ENCODE data around the gene CMTM6. TPM values are rescaled to one million over a fixed set of nuclear protein-coding genes. Genes with fewer than 3 reads are reported as not detected.

The CMTM6 gene
- polyA plus RNA-seq, 1 donor (not counting 4 experiments of a cell fraction or from before 2014, with no cell fraction given): 85.4 TPM

GRCh38 chr3:32455609-32456428 is 46.8 kb downstream of the CMTM6 start:
- DNase-seq (ENCODE audit: low read depth, low spot score) (no peak), FAIRE-seq (no peak)
- Histone ChIP-seq H3K9me1 (ENCODE audit: control insufficient read depth, extremely low read depth, insufficient read depth, low read length) (no peaks in the 10 kb centered on the region), H3K9me3 (ENCODE audit: control insufficient read depth, low read depth, low read length) (no peaks in the 10 kb centered on the region), H3K79me2 (ENCODE audit: control insufficient read depth, insufficient read depth, low read length) (no peaks in the 10 kb centered on the region), H2AFZ (ENCODE audit: control insufficient read depth, low read length) (no peak overlapping the region), H3K4me2 (ENCODE audit: control insufficient read depth, extremely low read depth, insufficient read depth, low read depth, low read length) (no peak overlapping the region), H3K4me3 (ENCODE audit: control insufficient read depth in 2 of 3, extremely low read depth in 1 of 3, insufficient read depth in 2 of 3, low read depth in 1 of 3, low read length in 3 of 3) (no peak overlapping the region), H4K20me1 (ENCODE audit: control insufficient read depth, extremely low read depth, insufficient read depth, low read length) (no peaks in the 10 kb centered on the region), H3K4me1 (ENCODE audit: control insufficient read depth, extremely low read depth, insufficient read depth, low read length) (peaks cover 12% of the 10 kb centered on the region), H3K9ac (ENCODE audit: control insufficient read depth, extremely low read depth, insufficient read depth, low read length) (no peak overlapping the region), H3K36me3 (ENCODE audit: control insufficient read depth in 2 of 2, extremely low read depth in 1 of 2, insufficient read depth in 2 of 2, low read length in 2 of 2) (peaks cover 15 to 40% of the 10 kb centered on the region in 2 experiments), H3K27ac (ENCODE audit: control insufficient read depth, insufficient read depth, low read length) (no peak overlapping the region), H3K27me3 (ENCODE audit: control insufficient read depth, extremely low read depth, insufficient read depth, low read length) (no peaks in the 10 kb centered on the region)
- dilution Hi-C loops (cut with MboI; ENCODE audit: extremely low pct_ligation_motif_present, low sequenced_read_pairs): no loop called here
- no peak for TF ChIP-seq EZH2 (IDR thresholded peaks at IDR 0.05; ENCODE audit: low read length)
- TF ChIP-seq CTCF (optimal IDR thresholded peaks at IDR 0.05 in 1 of 3, IDR thresholded peaks at IDR 0.05 in 1 of 3, conservative IDR thresholded peaks at IDR 0.05 in 1 of 3; ENCODE audit: extremely low read depth in 1 of 3, insufficient read depth in 2 of 3, low read length in 3 of 3): no peak

DNA sequence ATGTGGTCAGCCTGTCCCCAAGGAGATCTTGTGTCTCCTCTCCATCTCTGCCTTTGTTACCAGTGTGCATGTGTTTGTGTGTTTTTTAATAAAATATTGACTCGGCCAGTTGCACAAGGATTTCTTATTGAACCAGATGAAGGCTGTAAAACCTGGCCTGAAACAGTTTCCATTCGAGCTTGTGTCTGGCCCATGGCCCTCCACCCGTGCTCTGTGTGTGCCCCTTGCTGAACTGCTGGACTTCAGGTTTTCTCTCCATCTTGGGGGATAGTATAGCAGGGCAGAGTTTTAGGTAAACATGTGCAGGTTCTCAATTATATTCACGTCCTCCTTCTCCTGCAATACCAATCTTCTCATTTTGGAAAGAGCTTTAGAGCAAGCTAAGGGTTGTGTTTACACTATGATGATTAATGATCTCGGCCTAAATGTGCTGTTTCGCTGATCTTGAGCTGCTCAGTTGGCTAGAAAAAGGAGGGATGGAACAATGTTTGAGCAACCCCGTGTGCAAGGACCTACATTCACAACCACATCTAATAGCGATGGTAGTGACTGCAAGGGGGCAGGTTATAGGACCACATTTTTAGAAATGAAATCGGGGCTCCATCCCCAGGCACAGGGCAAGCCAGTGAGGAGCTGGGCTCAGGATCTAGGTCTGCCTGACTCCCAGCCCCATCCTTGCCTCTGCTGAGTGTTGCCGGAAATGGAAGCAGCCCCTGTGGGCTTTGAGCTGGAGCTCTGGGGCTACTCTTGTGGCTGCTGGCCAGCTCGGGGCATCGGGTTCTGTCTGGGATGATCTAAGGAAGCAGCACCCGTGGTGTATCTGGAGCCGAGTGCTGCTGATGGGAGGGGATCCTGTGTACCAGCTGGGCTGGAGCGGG is 47.7 kb downstream of the CMTM6 start:
- Histone ChIP-seq H3K4me1 (ENCODE audit: control insufficient read depth, extremely low read depth, insufficient read depth, low read length) (peaks cover 5% of the 10 kb centered on the region), H3K9me1 (ENCODE audit: control insufficient read depth, extremely low read depth, insufficient read depth, low read length) (no peaks in the 10 kb centered on the region), H3K9me3 (ENCODE audit: control insufficient read depth, low read depth, low read length) (no peaks in the 10 kb centered on the region), H3K4me3 (ENCODE audit: control insufficient read depth in 2 of 3, extremely low read depth in 1 of 3, insufficient read depth in 2 of 3, low read depth in 1 of 3, low read length in 3 of 3) (no peak overlapping the region), H3K79me2 (ENCODE audit: control insufficient read depth, insufficient read depth, low read length) (peaks cover 2% of the 10 kb centered on the region), H3K36me3 (ENCODE audit: control insufficient read depth in 2 of 2, extremely low read depth in 1 of 2, insufficient read depth in 2 of 2, low read length in 2 of 2) (peaks cover 18 to 45% of the 10 kb centered on the region in 2 experiments), H2AFZ (ENCODE audit: control insufficient read depth, low read length) (no peak overlapping the region), H3K9ac (ENCODE audit: control insufficient read depth, extremely low read depth, insufficient read depth, low read length) (no peak overlapping the region), H4K20me1 (ENCODE audit: control insufficient read depth, extremely low read depth, insufficient read depth, low read length) (no peaks in the 10 kb centered on the region), H3K4me2 (ENCODE audit: control insufficient read depth, extremely low read depth, insufficient read depth, low read depth, low read length) (no peak overlapping the region), H3K27me3 (ENCODE audit: control insufficient read depth, extremely low read depth, insufficient read depth, low read length) (no peaks in the 10 kb centered on the region), H3K27ac (ENCODE audit: control insufficient read depth, insufficient read depth, low read length) (no peak overlapping the region)
- FAIRE-seq (no peak), DNase-seq (ENCODE audit: low read depth, low spot score) (no peak)
- dilution Hi-C loops (cut with MboI; ENCODE audit: extremely low pct_ligation_motif_present, low sequenced_read_pairs): no loop called here
- TF ChIP-seq EZH2 (IDR thresholded peaks at IDR 0.05; ENCODE audit: low read length) (no peak), CTCF (optimal IDR thresholded peaks at IDR 0.05 in 1 of 3, IDR thresholded peaks at IDR 0.05 in 1 of 3, conservative IDR thresholded peaks at IDR 0.05 in 1 of 3; ENCODE audit: extremely low read depth in 1 of 3, insufficient read depth in 2 of 3, low read length in 3 of 3) (no peak)
